ENCODE results near the gene PPP1R1C. TPM values are rescaled to one million over a fixed set of nuclear protein-coding genes. Genes with fewer than 3 reads are reported as not detected.

PPP1R1C gene
- total and polyA plus RNA-seq, 3 donors from 2014 or later = 16.4 to 98.9 (median 26.2) TPM

DNA sequence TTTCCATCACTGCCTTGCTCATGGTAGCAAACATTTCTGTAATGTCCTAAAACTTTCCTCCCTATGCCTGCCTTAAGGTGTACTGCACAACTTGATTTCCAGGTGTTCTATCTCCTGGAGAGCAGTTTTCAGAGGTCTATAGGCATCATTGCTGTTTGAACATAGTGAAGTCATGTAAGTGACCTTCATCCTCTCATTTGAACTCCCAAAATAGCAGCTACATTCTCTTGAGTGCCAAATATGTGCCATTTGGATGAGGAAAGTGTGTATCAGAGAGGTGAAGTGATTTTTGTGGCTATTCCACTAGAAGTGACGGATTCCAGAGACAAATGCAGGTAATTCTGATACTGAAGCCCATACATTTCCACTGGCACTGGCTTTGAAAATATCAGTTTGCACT, 3.4 kb downstream of the PPP1R1C start:
- no peak for TF ChIP-seq POLR2A (IDR thresholded peaks at IDR 0.05)
- TF ChIP-seq, protein P1, sequence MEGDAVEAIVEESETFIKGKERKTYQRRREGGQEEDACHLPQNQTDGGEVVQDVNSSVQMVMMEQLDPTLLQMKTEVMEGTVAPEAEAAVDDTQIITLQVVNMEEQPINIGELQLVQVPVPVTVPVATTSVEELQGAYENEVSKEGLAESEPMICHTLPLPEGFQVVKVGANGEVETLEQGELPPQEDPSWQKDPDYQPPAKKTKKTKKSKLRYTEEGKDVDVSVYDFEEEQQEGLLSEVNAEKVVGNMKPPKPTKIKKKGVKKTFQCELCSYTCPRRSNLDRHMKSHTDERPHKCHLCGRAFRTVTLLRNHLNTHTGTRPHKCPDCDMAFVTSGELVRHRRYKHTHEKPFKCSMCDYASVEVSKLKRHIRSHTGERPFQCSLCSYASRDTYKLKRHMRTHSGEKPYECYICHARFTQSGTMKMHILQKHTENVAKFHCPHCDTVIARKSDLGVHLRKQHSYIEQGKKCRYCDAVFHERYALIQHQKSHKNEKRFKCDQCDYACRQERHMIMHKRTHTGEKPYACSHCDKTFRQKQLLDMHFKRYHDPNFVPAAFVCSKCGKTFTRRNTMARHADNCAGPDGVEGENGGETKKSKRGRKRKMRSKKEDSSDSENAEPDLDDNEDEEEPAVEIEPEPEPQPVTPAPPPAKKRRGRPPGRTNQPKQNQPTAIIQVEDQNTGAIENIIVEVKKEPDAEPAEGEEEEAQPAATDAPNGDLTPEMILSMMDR (IDR thresholded peaks at IDR 0.05) = no peak
- no peaks in the 10 kb centered on the region for H3K27me3 ChIP-seq
- no peak overlapping the region for H3K4me3 ChIP-seq
- H3K36me3 ChIP-seq (ENCODE audit: low read depth, missing control alignments) = no peaks in the 10 kb centered on the region
- DNase-seq = no peak
- H3K4me1 ChIP-seq = peaks cover 8% of the 10 kb centered on the region
- intact Hi-C loops (cut with DNase I; ENCODE audit: low total_unique reads) = no loop called here
- no peak overlapping the region for H3K27ac ChIP-seq
- H3K9me3 ChIP-seq = no peaks in the 10 kb centered on the region
- WGBS, 2 donors = 96 to 100% methylated on average over 1 of the region's 1 CpG

DNA sequence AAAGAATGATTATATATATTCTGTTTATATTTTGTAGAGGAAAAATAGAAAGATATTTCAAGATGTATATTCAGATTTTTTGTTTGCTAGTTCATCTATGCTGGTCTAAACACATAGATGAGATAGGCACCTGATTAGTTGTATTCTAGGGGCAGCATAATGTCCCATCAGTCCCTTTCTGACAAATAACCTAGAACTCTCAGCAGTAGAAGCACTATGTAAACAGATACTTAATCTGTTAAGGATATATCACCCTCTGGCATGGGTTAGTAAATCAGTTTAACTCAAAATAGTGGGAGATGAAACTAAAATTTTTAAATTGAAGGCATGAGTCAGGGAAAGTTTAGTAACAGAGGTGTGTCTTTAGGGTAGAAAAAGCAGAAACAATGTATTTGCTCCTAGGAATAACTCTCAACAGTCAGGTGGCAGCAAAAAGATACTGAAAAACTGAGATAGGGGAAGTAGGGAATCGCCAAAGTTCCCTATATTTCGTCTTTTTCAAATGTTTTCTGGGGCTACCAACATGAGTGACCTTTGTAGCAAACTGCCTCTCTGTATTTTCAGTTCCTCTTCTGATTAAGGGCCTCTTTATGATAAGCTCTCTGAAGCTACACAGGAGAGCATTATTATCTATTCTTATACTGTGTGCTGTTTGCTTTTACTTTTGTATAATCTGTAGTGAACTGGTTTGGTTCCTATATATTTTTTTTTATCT, 5.7 kb downstream of the PPP1R1C start:
- Histone ChIP-seq H3K9me3 (no peaks in the 10 kb centered on the region), H3K36me3 (ENCODE audit: low read depth, missing control alignments) (no peaks in the 10 kb centered on the region), H3K4me3 (no peak overlapping the region), H3K4me1 (no peaks in the 10 kb centered on the region), H3K27ac (no peak overlapping the region), H3K27me3 (no peaks in the 10 kb centered on the region)
- DNase-seq = no peak
- intact Hi-C loops (cut with DNase I; ENCODE audit: low total_unique reads) = no loop called here
- TF ChIP-seq, protein P1 (IDR thresholded peaks at IDR 0.05) = no peak
- TF ChIP-seq POLR2A (IDR thresholded peaks at IDR 0.05) = no peak
- 62 to 73% methylated on average over 2 of the region's 2 CpGs for WGBS, 2 donors

DNA sequence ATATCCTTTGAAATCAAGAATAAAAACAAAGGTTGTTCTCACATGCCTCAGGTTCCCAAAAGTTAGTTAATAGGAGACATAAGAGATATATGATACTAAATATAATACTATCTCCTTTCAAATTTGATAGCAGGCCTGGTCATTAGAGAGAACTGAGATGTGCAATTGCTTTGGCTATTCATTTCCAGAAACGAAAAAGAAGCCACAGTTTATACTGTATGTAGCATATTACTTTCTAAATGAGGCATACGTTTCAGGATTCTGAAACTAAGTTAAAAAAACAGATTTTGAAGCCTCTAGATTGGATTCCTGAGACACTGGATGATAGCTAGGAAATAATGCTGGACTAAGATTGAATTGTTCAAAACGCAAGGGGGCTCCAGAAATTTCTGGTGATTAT, 7.1 kb downstream of the PPP1R1C start:
- Histone ChIP-seq H3K9me3 (no peaks in the 10 kb centered on the region), H3K27ac (no peak overlapping the region), H3K36me3 (ENCODE audit: low read depth, missing control alignments) (no peaks in the 10 kb centered on the region), H3K4me1 (no peaks in the 10 kb centered on the region), H3K4me3 (no peak overlapping the region), H3K27me3 (no peaks in the 10 kb centered on the region)
- TF ChIP-seq, protein P1 (IDR thresholded peaks at IDR 0.05) = no peak
- no peak for TF ChIP-seq POLR2A (IDR thresholded peaks at IDR 0.05)
- no peak for DNase-seq
- intact Hi-C loops (cut with DNase I; ENCODE audit: low total_unique reads) = no loop called here
- WGBS, 2 donors = 65 to 68% methylated on average over 3 of the region's 3 CpGs

DNA sequence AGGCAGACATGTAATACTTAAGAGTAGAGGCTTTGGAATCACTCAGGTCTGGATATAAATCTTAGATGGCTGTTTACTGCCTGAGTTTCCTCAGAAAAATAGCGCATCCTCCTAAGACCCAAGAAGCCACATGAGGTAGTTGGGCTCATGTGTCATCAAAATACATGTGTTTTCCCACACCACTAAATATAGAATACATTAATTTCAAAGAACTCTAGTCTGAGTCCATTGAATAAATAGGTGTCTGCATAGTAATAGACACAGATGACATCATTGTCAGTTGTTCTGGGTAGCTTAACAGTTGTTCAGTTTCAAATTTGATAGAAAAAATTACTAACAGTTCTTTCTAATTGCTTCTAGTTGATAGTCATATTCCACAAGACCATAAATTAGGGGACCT, 9.6 kb downstream of the PPP1R1C start:
- Histone ChIP-seq H3K4me3 (no peak overlapping the region), H3K27me3 (no peaks in the 10 kb centered on the region), H3K9me3 (no peaks in the 10 kb centered on the region), H3K4me1 (no peaks in the 10 kb centered on the region), H3K36me3 (ENCODE audit: low read depth, missing control alignments) (no peaks in the 10 kb centered on the region), H3K27ac (no peak overlapping the region)
- DNase-seq = no peak
- TF ChIP-seq, protein P1 (IDR thresholded peaks at IDR 0.05) = no peak
- no peak for TF ChIP-seq POLR2A (IDR thresholded peaks at IDR 0.05)
- intact Hi-C loops (cut with DNase I; ENCODE audit: low total_unique reads) = no loop called here
- 95 to 100% methylated on average over 1 of the region's 1 CpG for WGBS, 2 donors

Data from testis (tissue), 3 donors.